Peyer's patch (tissue), 4 donors: Measurements from ENCODE around the gene ACSS1.

Experiments used
- CTCF ChIP-seq, 6 experiments: fragments of 450-650 bp in 4 of 6; fragments of 200-600 bp in 2 of 6; sonication (generic) in 1 of 6; IDR thresholded peaks; one replicate each; pipeline ENCODE4 v1.5.1; 2017 to 2019; ENCODE audit warnings: antibody characterized with exemption in 6 of 6, mild to moderate bottlenecking in 3 of 6, moderate library complexity in 1 of 6
- POLR2A ChIP-seq, 2 donors: fragments of 450-650 bp; IDR thresholded peaks; one replicate each; pipeline ENCODE4 v1.5.1; 2017; ENCODE audit warnings: antibody characterized with exemption in 2 of 2, mild to moderate bottlenecking in 2 of 2, moderate library complexity in 2 of 2

- no peak for TF ChIP-seq POLR2A (IDR thresholded peaks at IDR 0.05)
- TF ChIP-seq CTCF (IDR thresholded peaks at IDR 0.05), result no peak
Measured at GRCh38 chr20:24970754-24971153, 87.2 kb downstream of the ACSS1 start.
